H1 (cell line): ENCODE measurements around the gene DGCR6L. TPM values are rescaled to one million over a fixed set of nuclear protein-coding genes. Genes with fewer than 3 reads are reported as not detected.
"Not testable (repeated sequence)": the region's sequence is repeated elsewhere in the genome, so short reads cannot be mapped to it uniquely, and the experiment has no call there.

ENCODE experiments used
- CTCF ChIA-PET: fragments of 300-600 bp; sonication (Branson Sonifier 250); formaldehyde crosslinking; loops from one replicate; lab custom pipeline; 2021; ENCODE audit not compliant: partially characterized antibody; lab: Charles Lee
- POLR2A ChIA-PET: fragments of 300-600 bp; sonication (Branson Sonifier 250); formaldehyde crosslinking; loops from one replicate; lab custom pipeline; 2021; ENCODE audit warnings: inconsistent platforms; ENCODE audit not compliant: partially characterized antibody; lab: Charles Lee
- DNase-seq, 2 experiments: peaks; one replicate each; pipeline versions ENCODE4 v3.0.0 to v3.0.0-alpha.2; 2010 to 2022; ENCODE audit warnings: low spot score in 2 of 2, low read depth in 1 of 2, mixed read lengths in 1 of 2
- FAIRE-seq: peaks from 2 replicates; lab custom pipeline; 2011; peaks lifted over from hg19 to GRCh38; lab: Jason Lieb, UNC
- H2AFZ ChIP-seq: 2 replicates; pipeline ENCODE4 v1.8.1; 2012; ENCODE audit warnings: low read length, inconsistent platforms
- H2AK5ac ChIP-seq: 2 replicates; pipeline ENCODE4 v1.6.1; 2013; ENCODE audit warnings: low read depth, low read length
- H2BK120ac ChIP-seq: replicated peaks from 2 replicates; pipeline ENCODE3; 2013; ENCODE audit warnings: low read depth, low read length, inconsistent platforms
- H2BK12ac ChIP-seq: 2 replicates; pipeline ENCODE4 v1.6.1; 2013; ENCODE audit warnings: low read depth, low read length
- H2BK15ac ChIP-seq: 2 replicates; pipeline ENCODE4 v1.6.1; 2013; ENCODE audit warnings: low read length
- H2BK20ac ChIP-seq: 2 replicates; pipeline ENCODE4 v1.6.1; 2013; ENCODE audit warnings: low read length
- H2BK5ac ChIP-seq: 2 replicates; pipeline ENCODE4 v1.6.1; 2013; ENCODE audit warnings: low read depth, low read length
- H3K14ac ChIP-seq: 2 replicates; pipeline ENCODE4 v1.6.1; 2013; ENCODE audit warnings: inconsistent platforms; ENCODE audit not compliant: insufficient read length
- H3K18ac ChIP-seq: 2 replicates; pipeline ENCODE4 v1.6.1; 2013; ENCODE audit warnings: low read length; ENCODE audit errors: extremely low read depth
- H3K23ac ChIP-seq: 2 replicates; pipeline ENCODE4 v1.6.1; 2013; ENCODE audit warnings: inconsistent platforms; ENCODE audit not compliant: insufficient read length
- H3K23me2 ChIP-seq: 2 replicates; pipeline ENCODE4 v1.6.1; 2013; ENCODE audit warnings: low read depth, low read length
- H3K27ac ChIP-seq: 2 replicates; pipeline ENCODE4 v1.6.1; 2011; ENCODE audit warnings: low read depth, low read length, inconsistent platforms
- H3K27me3 ChIP-seq, 4 experiments: replicated peaks in 1 of 4; 1 replicate in 1 of 4; 2 replicates in 3 of 4; pipeline versions ENCODE4 v1.6.1 to v1.8.1; 2011 to 2013; ENCODE audit warnings: low read length in 3 of 4, mild to moderate bottlenecking in 3 of 4, inconsistent platforms in 2 of 4, mixed read lengths in 2 of 4, moderate library complexity in 1 of 4; ENCODE audit not compliant: control insufficient read depth in 3 of 4, insufficient read depth in 3 of 4; ENCODE audit errors: extremely low read depth in 1 of 4
- H3K36me3 ChIP-seq, 4 experiments: 2 replicates each; pipeline versions ENCODE4 v1.6.1 to v1.8.1; 2011 to 2013; ENCODE audit warnings: mild to moderate bottlenecking in 4 of 4, low read length in 3 of 4, moderate library complexity in 2 of 4, control low read depth in 1 of 4, inconsistent platforms in 1 of 4; ENCODE audit not compliant: insufficient read depth in 4 of 4, control insufficient read depth in 2 of 4
- H3K4ac ChIP-seq: replicated peaks from 2 replicates; pipeline ENCODE3; 2013; ENCODE audit warnings: low read length, low read depth, mixed read lengths, inconsistent platforms; ENCODE audit not compliant: insufficient read length
- H3K4me1 ChIP-seq, 4 experiments: replicated peaks in 1 of 4; 1 replicate in 1 of 4; 2 replicates in 3 of 4; pipeline versions ENCODE4 v1.6.1 to v1.8.1; 2011 to 2013; ENCODE audit warnings: low read length in 3 of 4, inconsistent platforms in 2 of 4, mixed read lengths in 1 of 4; ENCODE audit not compliant: insufficient read depth in 4 of 4, control insufficient read depth in 3 of 4
- H3K4me2 ChIP-seq, 2 experiments: 2 replicates each; pipeline versions ENCODE4 v1.6.1 to v1.8.1; 2011 to 2013; ENCODE audit warnings: low read depth in 2 of 2, low read length in 2 of 2, control low read depth in 1 of 2, inconsistent platforms in 1 of 2, mild to moderate bottlenecking in 1 of 2; ENCODE audit not compliant: insufficient read depth in 1 of 2
- H3K4me3 ChIP-seq, 4 experiments: fragments of 200-600, 300-600 bp in 1 of 4; sonication (generic), shearing (Covaris generic), sonication (Bioruptor Twin) in 1 of 4; 2 replicates each; pipeline versions ENCODE4 v1.5.1 to v1.8.1; 2011 to 2016; ENCODE audit warnings: low read length in 4 of 4, low read depth in 3 of 4, control low read depth in 2 of 4, inconsistent platforms in 2 of 4, mild to moderate bottlenecking in 2 of 4, mixed read lengths in 1 of 4, moderate library complexity in 1 of 4; ENCODE audit not compliant: insufficient read depth in 2 of 4; ENCODE audit errors: extremely low read depth in 1 of 4
- H3K56ac ChIP-seq: replicated peaks from 2 replicates; pipeline ENCODE3; 2013; ENCODE audit warnings: low read depth, mild to moderate bottlenecking, mixed read lengths, low read length, inconsistent platforms; ENCODE audit not compliant: insufficient read length
- H3K79me1 ChIP-seq: 2 replicates; pipeline ENCODE4 v1.6.1; 2013; ENCODE audit warnings: low read depth, low read length, control low read depth
- H3K79me2 ChIP-seq, 2 experiments: 2 replicates each; pipeline versions ENCODE4 v1.6.1 to v1.8.1; 2012 to 2013; ENCODE audit warnings: low read length in 2 of 2, mild to moderate bottlenecking in 2 of 2, inconsistent platforms in 1 of 2; ENCODE audit not compliant: insufficient read depth in 2 of 2, control insufficient read depth in 1 of 2
- H3K9ac ChIP-seq, 4 experiments: replicated peaks in 1 of 4; 1 replicate in 1 of 4; 2 replicates in 3 of 4; pipeline versions ENCODE4 v1.6.1 to v1.8.1; 2011 to 2013; ENCODE audit warnings: low read depth in 3 of 4, low read length in 3 of 4, control low read depth in 2 of 4, mild to moderate bottlenecking in 2 of 4, moderate library complexity in 2 of 4, inconsistent platforms in 1 of 4; ENCODE audit errors: extremely low read depth in 1 of 4
- H3K9me3 ChIP-seq, 2 experiments: 2 replicates each; pipeline versions ENCODE4 v1.6.1 to v1.8.1; 2012 to 2013; ENCODE audit warnings: mild to moderate bottlenecking in 2 of 2, moderate library complexity in 2 of 2, control low read depth in 1 of 2, inconsistent platforms in 1 of 2, low read depth in 1 of 2, low read length in 1 of 2, mixed read lengths in 1 of 2; ENCODE audit not compliant: insufficient read depth in 2 of 2
- H4K20me1 ChIP-seq, 2 experiments: replicated peaks in 1 of 2; 2 replicates each; pipeline versions ENCODE3 to v1.8.1; 2011 to 2013; ENCODE audit warnings: inconsistent platforms in 2 of 2, low read length in 2 of 2, mild to moderate bottlenecking in 1 of 2; ENCODE audit not compliant: insufficient read depth in 2 of 2, control insufficient read depth in 1 of 2
- H4K5ac ChIP-seq: 2 replicates; pipeline ENCODE4 v1.6.1; 2013; ENCODE audit warnings: low read length, low read depth, mixed read lengths, inconsistent platforms; ENCODE audit not compliant: insufficient read length
- H4K8ac ChIP-seq: 2 replicates; pipeline ENCODE4 v1.8.0; 2013; ENCODE audit warnings: mild to moderate bottlenecking, moderate library complexity, low read length, inconsistent platforms; ENCODE audit not compliant: insufficient read depth; ENCODE audit errors: extremely low read depth
- H4K91ac ChIP-seq: replicated peaks from 2 replicates; pipeline ENCODE3; 2013; ENCODE audit warnings: low read length, mixed read lengths, inconsistent platforms; ENCODE audit not compliant: insufficient read length
- WGBS, 2 experiments: shearing (Covaris generic) in 1 of 2; methylation state at CpG; one replicate each; pipeline versions ENCODE4 v1.1.6 to v1.1.7; 2013 to 2015; ENCODE audit warnings: low lambda C conversion rate in 2 of 2, mixed read lengths in 2 of 2, inconsistent platforms in 1 of 2, low coverage in 1 of 2, missing lambda C conversion rate in 1 of 2; ENCODE audit not compliant: insufficient replicate concordance in 2 of 2, insufficient coverage in 1 of 2, insufficient read length in 1 of 2; ENCODE audit errors: extremely low coverage in 1 of 2, missing lambda C conversion rate in 1 of 2; 5-methylcytosine and 5-hydroxymethylcytosine counted together
- polyA plus RNA-seq, 7 experiments: library from polyadenylated mRNA; depleted of rRNA in 3 of 7; stranded (reverse) in 5 of 7; unstranded in 2 of 7; fragments of >200 nt in 5 of 7; fragments of 200-250 nt in 2 of 7; gene quantifications; 1 replicate in 5 of 7; 2 replicates in 1 of 7; 4 replicates in 1 of 7; pipeline versions ENCODE4 v1.2.1 to v1.2.3, GENCODE V29; 2011 to 2013; ENCODE audit warnings: missing spikeins in 2 of 7, mixed read lengths in 2 of 7
- total RNA-seq: library from RNA; stranded (reverse); fragmentation: NEBNext Ultra II Directional; extraction: Animal tissue kit (Norgen Biotek cat#: 25700); gene quantifications from 2 replicates; pipeline ENCODE4 v1.2.1, GENCODE V29; 2021

DGCR6L gene
- total and polyA plus RNA-seq, 2 of the 8 experiments (the other 6 are each of a cell fraction or from before 2014, with no cell fraction given): 43.6 to 72.6 TPM

DNA sequence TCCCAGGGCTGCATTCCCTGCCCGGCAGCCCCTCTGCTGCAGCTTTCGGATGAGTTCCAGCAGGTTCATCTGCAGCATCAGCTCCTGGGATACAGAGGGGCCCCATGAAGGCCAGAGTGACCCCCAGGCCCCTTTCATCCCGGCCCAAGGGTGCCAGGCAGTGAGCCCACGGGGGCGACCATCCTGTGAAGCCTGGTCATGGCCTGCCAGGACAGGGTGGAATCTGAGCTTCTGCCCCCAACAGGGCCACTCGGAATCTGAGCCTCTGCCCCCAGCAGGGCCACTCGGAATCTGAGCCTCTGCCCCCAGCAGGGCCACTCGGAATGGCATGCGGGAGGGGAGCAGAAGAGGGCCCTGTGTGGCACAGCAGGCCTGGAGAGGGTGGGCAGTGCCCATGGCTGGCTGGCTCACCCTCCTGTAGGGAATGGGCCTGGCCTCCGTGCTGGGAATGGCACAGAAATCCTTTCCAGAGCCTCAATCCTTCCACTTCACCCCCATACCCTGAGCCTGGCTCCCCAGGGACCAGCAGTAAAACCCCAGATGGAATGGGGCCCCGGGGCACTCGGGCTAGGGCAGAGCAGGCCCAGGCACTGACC is 5.0 kb downstream of the DGCR6L start:
- WGBS, 2 experiments: 86% methylated on average over 12 of the region's 12 CpGs; no CpG with 5 or more reads in 1 of the 2 experiments

DNA sequence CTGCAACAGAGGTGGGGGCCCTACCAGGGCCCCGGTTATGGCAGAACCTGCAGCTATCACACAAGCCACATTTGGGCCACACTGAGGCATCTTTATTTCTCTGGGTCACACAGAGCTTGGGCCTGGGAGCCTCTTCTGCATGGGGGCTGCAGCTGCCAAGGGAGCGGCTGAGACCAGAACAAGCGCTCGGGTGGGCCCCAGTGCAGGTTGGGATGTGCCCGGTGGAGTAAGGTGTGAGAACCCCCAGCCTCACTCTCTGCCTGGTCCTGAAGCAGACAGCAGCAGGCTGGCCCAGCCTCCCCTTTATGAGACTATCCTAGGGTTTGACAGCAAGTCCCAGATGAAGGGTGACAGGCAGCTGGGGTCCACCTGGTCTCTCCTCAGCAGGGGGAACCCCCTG is 5.7 kb downstream of the DGCR6L start:
- H3K56ac ChIP-seq, H2BK20ac ChIP-seq, H3K36me3 ChIP-seq, H3K9ac ChIP-seq, H3K79me2 ChIP-seq, H2BK12ac ChIP-seq, H2AK5ac ChIP-seq, H4K91ac ChIP-seq, H2AFZ ChIP-seq, H4K20me1 ChIP-seq, H3K23me2 ChIP-seq, H3K79me1 ChIP-seq, H3K27ac ChIP-seq, H3K23ac ChIP-seq, H3K18ac ChIP-seq, H3K4me3 ChIP-seq, H2BK5ac ChIP-seq, H3K4ac ChIP-seq, H3K27me3 ChIP-seq, H4K8ac ChIP-seq, H2BK15ac ChIP-seq, H3K14ac ChIP-seq, POLR2A ChIA-PET, H3K9me3 ChIP-seq, DNase-seq, H3K4me1 ChIP-seq, H3K4me2 ChIP-seq, H2BK120ac ChIP-seq, H4K5ac ChIP-seq, FAIRE-seq: not testable (repeated sequence)
- WGBS, 2 experiments: 77% methylated on average over 3 of the region's 5 CpGs; no CpG with 5 or more reads in 1 of the 2 experiments
- CTCF ChIA-PET: interaction anchor here (1.0 kb wide), 1 partner anchor 154 kb away, joined by 3 read pairs; no protein-coding TSS in a partner anchor

More for the DNA sequence above, 5.0 kb downstream of the DGCR6L start:
- H4K20me1 ChIP-seq, H2BK15ac ChIP-seq, H3K4me3 ChIP-seq, H3K18ac ChIP-seq, H2AFZ ChIP-seq, H3K23me2 ChIP-seq, H3K9me3 ChIP-seq, H2BK5ac ChIP-seq, H3K4ac ChIP-seq, H3K14ac ChIP-seq, H3K9ac ChIP-seq, H3K27ac ChIP-seq, H4K5ac ChIP-seq, H3K27me3 ChIP-seq, H2BK20ac ChIP-seq, H3K4me2 ChIP-seq, POLR2A ChIA-PET, H4K91ac ChIP-seq, H3K23ac ChIP-seq, H2AK5ac ChIP-seq, H2BK120ac ChIP-seq, H2BK12ac ChIP-seq, H3K79me2 ChIP-seq, H3K4me1 ChIP-seq, H3K56ac ChIP-seq, FAIRE-seq, H4K8ac ChIP-seq, H3K79me1 ChIP-seq, H3K36me3 ChIP-seq: not testable (repeated sequence)
- CTCF ChIA-PET: interaction anchor here (1.0 kb wide), 2 partner anchors 13 to 153 kb away, joined by 3 read pairs; no protein-coding TSS in a partner anchor
- DNase-seq: peak in 1 of 2 experiments; percentile 39
